ENCODE data around the gene LYPD3. TPM values are rescaled to one million over a fixed set of nuclear protein-coding genes. Genes with fewer than 3 reads are reported as not detected.

The LYPD3 gene
- total and polyA plus RNA-seq, 11 donors: 0.08 to 0.77 (median 0.37) TPM; not detected in 4

DNA sequence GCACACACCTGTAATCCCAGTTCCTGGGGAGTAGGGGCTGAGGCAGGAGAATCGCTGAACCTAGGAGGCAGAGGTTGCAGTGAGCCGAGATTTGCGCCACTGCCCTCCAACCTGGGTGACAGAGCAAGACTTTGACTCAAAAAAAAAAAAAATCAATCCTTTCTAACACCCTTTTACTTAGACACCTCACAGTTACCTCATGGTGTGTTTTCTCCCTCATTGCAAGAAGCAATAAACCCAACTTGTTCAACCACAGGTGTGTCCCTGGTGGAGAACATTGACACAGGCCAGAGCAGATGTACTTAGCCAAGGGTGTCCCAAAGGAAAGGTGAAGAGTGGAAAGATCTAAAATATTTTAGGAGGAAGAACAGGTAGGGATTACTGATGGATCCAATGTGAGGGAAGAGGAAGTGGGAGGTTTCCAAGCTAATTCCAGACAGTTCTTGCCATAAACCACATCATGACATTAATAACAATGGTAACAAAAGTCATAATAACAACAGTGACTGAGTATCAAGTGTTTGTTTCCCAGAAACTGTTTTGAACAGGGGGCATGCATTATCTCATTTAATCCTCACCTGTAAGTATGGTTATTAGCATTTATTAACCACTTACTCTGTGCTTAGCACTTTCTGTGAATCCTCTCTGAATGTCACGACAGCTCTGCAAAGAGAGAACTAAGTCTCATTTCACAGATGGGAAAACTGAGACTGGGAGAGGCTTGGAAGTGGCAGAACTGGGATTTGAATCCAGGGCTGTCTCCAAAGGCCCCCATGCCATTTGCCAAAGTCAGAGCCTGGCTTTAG lies 3.1 kb upstream of the LYPD3 start:
- no peaks in the 10 kb centered on the region for H3K36me3 ChIP-seq
- TF ChIP-seq, protein P1, sequence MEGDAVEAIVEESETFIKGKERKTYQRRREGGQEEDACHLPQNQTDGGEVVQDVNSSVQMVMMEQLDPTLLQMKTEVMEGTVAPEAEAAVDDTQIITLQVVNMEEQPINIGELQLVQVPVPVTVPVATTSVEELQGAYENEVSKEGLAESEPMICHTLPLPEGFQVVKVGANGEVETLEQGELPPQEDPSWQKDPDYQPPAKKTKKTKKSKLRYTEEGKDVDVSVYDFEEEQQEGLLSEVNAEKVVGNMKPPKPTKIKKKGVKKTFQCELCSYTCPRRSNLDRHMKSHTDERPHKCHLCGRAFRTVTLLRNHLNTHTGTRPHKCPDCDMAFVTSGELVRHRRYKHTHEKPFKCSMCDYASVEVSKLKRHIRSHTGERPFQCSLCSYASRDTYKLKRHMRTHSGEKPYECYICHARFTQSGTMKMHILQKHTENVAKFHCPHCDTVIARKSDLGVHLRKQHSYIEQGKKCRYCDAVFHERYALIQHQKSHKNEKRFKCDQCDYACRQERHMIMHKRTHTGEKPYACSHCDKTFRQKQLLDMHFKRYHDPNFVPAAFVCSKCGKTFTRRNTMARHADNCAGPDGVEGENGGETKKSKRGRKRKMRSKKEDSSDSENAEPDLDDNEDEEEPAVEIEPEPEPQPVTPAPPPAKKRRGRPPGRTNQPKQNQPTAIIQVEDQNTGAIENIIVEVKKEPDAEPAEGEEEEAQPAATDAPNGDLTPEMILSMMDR (IDR thresholded peaks at IDR 0.05): no peak
- TF ChIP-seq POLR2A (IDR thresholded peaks at IDR 0.05): no peak
- WGBS, 4 donors: 97% methylated on average over 4 of the region's 4 CpGs
- no peaks in the 10 kb centered on the region for H3K9me3 ChIP-seq
- peaks cover 0 to 6% (median 0%) of the 10 kb centered on the region in 9 donors for H3K27me3 ChIP-seq
- DNase-seq (no peak), ATAC-seq (no peak)
- intact Hi-C loops (cut with DNase I): no loop called here
- no peak overlapping the region for H3K4me3 ChIP-seq
- no peak overlapping the region for H3K27ac ChIP-seq
- peaks cover 0 to 15% (median 5%) of the 10 kb centered on the region in 12 donors for H3K4me1 ChIP-seq

DNA sequence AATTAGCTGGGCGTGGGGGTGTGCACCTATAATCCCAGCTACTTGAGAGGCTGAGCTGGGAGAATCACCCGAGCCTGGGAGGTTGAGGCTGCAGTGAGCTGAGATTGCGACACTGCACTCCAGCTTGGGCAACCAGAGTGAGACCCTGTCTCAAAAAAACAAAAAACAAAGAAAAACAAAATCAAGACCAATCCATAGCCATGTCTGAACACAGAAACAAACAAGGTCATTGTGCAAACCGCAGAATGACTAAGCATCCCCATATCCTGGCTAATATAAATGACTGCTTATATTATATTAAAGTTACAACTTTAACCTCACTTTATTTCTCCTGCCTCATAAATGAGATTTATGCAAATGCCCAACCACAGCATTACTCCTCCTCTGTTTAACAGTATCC lies 2.3 kb upstream of the LYPD3 start:
- H3K4me1 ChIP-seq: peaks cover 0 to 21% (median 9%) of the 10 kb centered on the region in 12 donors
- TF ChIP-seq, protein P1 (IDR thresholded peaks at IDR 0.05): no peak
- TF ChIP-seq POLR2A (IDR thresholded peaks at IDR 0.05): no peak
- H3K36me3 ChIP-seq: no peaks in the 10 kb centered on the region
- WGBS, 4 donors: 84 to 89% (median 86%) methylated on average over 4 of the region's 4 CpGs
- ATAC-seq (no peak), DNase-seq (no peak)
- H3K27me3 ChIP-seq: peaks cover 0 to 6% (median 0%) of the 10 kb centered on the region in 9 donors
- H3K27ac ChIP-seq: no peak overlapping the region
- H3K4me3 ChIP-seq: no peak overlapping the region
- no peaks in the 10 kb centered on the region for H3K9me3 ChIP-seq
- intact Hi-C loops (cut with DNase I): no loop called here

DNA sequence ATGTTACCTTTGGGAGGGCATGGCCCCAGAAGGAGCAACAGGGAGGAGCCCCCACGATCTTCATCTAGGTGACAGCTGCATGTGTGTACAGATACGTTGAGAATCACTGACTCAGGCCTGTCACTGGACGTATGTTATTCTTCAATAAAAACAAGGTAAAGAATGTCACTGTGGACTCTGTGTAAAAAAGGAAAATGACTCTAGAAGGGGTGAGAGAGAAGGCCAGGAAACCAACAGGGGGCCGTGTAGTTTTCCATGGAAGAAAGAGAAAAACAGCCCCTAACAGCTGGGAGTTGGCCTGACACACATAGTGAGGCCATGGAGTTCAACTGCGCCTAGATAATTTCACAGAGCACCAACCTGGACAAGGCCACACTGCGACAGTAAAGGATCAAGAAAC lies 1.9 kb upstream of the LYPD3 start:
- peaks cover 0 to 21% (median 9%) of the 10 kb centered on the region in 12 donors for H3K4me1 ChIP-seq
- no peak for ATAC-seq
- no peaks in the 10 kb centered on the region for H3K9me3 ChIP-seq
- H3K36me3 ChIP-seq: no peaks in the 10 kb centered on the region
- intact Hi-C loops (cut with DNase I): no loop called here
- no peak for DNase-seq
- H3K4me3 ChIP-seq: no peak overlapping the region
- H3K27ac ChIP-seq: no peak overlapping the region
- H3K27me3 ChIP-seq: peaks cover 0 to 6% (median 0%) of the 10 kb centered on the region in 9 donors
- TF ChIP-seq, protein P1 (IDR thresholded peaks at IDR 0.05): no peak
- no peak for TF ChIP-seq POLR2A (IDR thresholded peaks at IDR 0.05)
- 88 to 90% (median 89%) methylated on average over 6 of the region's 6 CpGs for WGBS, 4 donors

DNA sequence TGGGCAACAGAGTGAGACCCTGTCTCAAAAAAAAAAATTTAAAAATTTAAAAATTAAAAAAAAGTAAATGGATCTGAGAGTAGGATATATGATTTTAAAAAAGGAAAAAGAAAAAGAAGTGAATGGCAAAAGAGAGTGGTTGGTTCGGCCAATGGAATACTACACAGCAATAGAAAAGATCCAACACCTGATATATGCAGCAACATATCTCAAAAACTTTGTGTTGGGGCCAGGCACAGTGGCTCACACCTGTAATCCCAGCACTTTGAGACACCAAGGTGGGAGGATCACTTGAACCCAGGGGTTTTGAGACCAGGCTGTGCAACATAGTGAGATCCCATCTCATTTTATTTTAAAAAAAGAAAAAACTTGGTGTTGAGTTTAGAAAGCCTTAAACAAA lies 1.4 kb upstream of the LYPD3 start:
- no peak overlapping the region for H3K4me3 ChIP-seq
- no peak for ATAC-seq
- peaks cover 0 to 21% (median 9%) of the 10 kb centered on the region in 12 donors for H3K4me1 ChIP-seq
- intact Hi-C loops (cut with DNase I): no loop called here
- no peak for TF ChIP-seq POLR2A (IDR thresholded peaks at IDR 0.05)
- TF ChIP-seq, protein P1 (IDR thresholded peaks at IDR 0.05): no peak
- H3K36me3 ChIP-seq: no peaks in the 10 kb centered on the region
- no peak overlapping the region for H3K27ac ChIP-seq
- H3K9me3 ChIP-seq: no peaks in the 10 kb centered on the region
- H3K27me3 ChIP-seq: peaks cover 0 to 6% (median 0%) of the 10 kb centered on the region in 9 donors
- DNase-seq: no peak
- WGBS, 4 donors: 95 to 100% (median 97%) methylated on average over 1 of the region's 1 CpG
